Activated CD8-positive, alpha-beta T cell treated with anti-CD3 and anti-CD28 coated beads for 36 hours (primary cell): ENCODE results near the gene SLC30A4. TPM values are rescaled to one million over a fixed set of nuclear protein-coding genes. Genes with fewer than 3 reads are reported as not detected.

ENCODE experiments used
- ATAC-seq: fragments of 200-7000 bp; cut with Tn5 transposase; one replicate; pipeline ENCODE4 v1.10.0; 2021; ENCODE audit warnings: mild to moderate bottlenecking, moderate library complexity
- CTCF ChIA-PET: fragments of 350-600 bp; sonication (Branson Sonifier 250); formaldehyde crosslinking; loops from one replicate; lab custom pipeline; 2021; ENCODE audit warnings: antibody characterized with exemption; lab: Charles Lee
- POLR2A ChIA-PET: fragments of 350-600 bp; sonication (Branson Sonifier 250); formaldehyde crosslinking; loops from one replicate; lab custom pipeline; 2021; ENCODE audit warnings: antibody characterized with exemption; lab: Charles Lee
- DNase-seq: peaks from one replicate; pipeline ENCODE4 v3.0.0-alpha.2; 2020
- H3K27ac Mint-ChIP-seq: one replicate; pipeline ENCODE4 v1.8.0; 2021; ENCODE audit warnings: mild to moderate bottlenecking, mixed read lengths
- H3K27me3 Mint-ChIP-seq: one replicate; pipeline ENCODE4 v1.8.0; 2021; ENCODE audit warnings: mixed read lengths
- H3K36me3 Mint-ChIP-seq: one replicate; pipeline ENCODE4 v1.8.0; 2021; ENCODE audit warnings: low read depth, mixed read lengths
- H3K4me1 Mint-ChIP-seq: one replicate; pipeline ENCODE4 v1.8.0; 2021; ENCODE audit warnings: low read depth, mixed read lengths
- H3K4me3 Mint-ChIP-seq: one replicate; pipeline ENCODE4 v1.8.0; 2021; ENCODE audit warnings: mild to moderate bottlenecking, moderate library complexity, mixed read lengths
- H3K9me3 Mint-ChIP-seq: one replicate; pipeline ENCODE4 v1.8.0; 2021; ENCODE audit warnings: mixed read lengths
- intact Hi-C: fragments of 100-400 bp; cut with micrococcal nuclease; formaldehyde crosslinking; loops from one replicate; pipeline ENCODE4 v1.10.0; 2022
- total RNA-seq, 2 experiments: library from RNA; stranded (reverse); gene quantifications; one replicate each; pipeline ENCODE4 v1.2.3, GENCODE V29; 2021
- TF ChIP-seq, protein P1 (sequence below): fragments of 200-600 bp; IDR thresholded peaks from one replicate; pipeline ENCODE4 v1.8.0; 2022; ENCODE audit warnings: antibody characterized with exemption, mild to moderate bottlenecking

SLC30A4 gene
- total RNA-seq, 2 experiments from 2014 or later: 1.7 to 2.0 TPM

DNA sequence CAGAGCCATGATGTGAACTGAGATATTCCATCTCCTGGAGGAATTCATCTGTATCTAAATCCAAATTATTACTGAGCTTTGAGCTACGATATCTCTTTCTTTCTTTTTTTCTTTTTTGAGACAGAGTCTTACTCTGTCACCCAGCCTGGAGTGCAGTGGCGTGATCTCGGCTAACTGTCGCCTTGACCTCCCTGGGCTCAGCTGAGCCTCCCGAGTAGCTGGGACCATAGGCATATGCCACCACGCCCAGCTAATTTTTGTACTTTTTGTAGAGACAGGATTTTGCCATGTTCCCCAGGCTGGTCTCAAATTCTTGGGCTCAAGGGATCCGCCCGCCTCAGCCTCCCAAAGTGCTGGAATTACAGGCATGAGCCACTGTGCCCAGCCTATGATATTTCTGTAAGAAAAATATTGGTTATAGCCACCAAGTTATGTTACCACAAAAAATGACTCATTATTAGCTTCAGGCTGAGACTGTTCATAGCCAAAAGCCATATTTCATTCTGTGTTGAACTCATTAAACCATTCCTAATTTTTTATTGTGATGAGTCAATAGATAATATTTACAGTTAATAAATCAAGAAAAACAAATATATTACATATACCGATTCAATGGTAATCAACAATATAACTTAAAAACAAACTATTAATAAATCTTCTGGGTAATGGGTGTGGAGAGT, 27.1 kb upstream of the SLC30A4 start:
- Mint-ChIP-seq H3K9me3 (no peaks in the 10 kb centered on the region), H3K27ac (no peak overlapping the region), H3K4me3 (no peak overlapping the region), H3K4me1 (no peaks in the 10 kb centered on the region), H3K27me3 (peaks cover 11% of the 10 kb centered on the region), H3K36me3 (no peaks in the 10 kb centered on the region)
- intact Hi-C loops: no loop called here
- ATAC-seq (no peak), DNase-seq (no peak)
- TF ChIP-seq, protein P1, sequence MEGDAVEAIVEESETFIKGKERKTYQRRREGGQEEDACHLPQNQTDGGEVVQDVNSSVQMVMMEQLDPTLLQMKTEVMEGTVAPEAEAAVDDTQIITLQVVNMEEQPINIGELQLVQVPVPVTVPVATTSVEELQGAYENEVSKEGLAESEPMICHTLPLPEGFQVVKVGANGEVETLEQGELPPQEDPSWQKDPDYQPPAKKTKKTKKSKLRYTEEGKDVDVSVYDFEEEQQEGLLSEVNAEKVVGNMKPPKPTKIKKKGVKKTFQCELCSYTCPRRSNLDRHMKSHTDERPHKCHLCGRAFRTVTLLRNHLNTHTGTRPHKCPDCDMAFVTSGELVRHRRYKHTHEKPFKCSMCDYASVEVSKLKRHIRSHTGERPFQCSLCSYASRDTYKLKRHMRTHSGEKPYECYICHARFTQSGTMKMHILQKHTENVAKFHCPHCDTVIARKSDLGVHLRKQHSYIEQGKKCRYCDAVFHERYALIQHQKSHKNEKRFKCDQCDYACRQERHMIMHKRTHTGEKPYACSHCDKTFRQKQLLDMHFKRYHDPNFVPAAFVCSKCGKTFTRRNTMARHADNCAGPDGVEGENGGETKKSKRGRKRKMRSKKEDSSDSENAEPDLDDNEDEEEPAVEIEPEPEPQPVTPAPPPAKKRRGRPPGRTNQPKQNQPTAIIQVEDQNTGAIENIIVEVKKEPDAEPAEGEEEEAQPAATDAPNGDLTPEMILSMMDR: no peak
- POLR2A ChIA-PET: no interaction called here
- CTCF ChIA-PET: interaction anchor here (1.8 kb wide), 1 partner anchor 119 kb away, joined by 4 read pairs; no protein-coding TSS in a partner anchor

DNA sequence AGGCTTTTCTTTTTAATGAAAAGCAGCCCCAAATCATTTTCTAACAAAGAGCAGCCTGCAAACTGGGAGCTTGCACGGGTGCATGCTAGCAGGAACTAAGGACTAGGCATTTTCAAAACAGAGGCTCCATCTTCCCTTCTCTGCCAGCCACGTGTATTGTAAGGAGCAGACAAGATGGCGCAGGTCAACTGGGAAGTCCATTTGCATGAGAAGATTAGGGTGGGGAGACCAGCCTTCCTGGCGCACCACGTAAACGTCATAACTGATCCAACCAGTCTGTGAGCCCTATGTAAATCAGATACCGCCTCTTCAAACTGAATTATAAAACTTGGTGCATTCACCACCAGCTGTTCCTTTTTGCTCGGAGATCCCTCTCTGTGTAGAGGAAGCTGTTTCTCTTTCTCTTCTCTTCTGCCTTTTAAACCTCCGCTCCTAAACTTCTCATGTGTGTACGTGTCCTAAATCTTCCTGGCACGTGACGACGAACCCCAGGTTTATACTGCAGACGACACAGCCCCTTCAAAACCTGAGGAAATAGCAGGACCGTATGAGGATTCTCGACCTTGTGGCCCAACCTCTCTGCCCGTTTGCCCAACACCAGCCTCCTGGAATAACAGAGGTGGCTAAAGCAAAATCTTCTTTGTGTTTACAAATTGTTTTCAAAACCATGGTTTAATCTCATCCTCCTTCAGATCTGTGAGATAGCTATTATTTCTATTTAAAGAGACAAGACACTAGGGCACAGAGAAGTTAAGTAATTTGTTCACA, 26.4 kb upstream of the SLC30A4 start:
- intact Hi-C loops: no loop called here
- POLR2A ChIA-PET: no interaction called here
- no peaks in the 10 kb centered on the region for H3K4me1 Mint-ChIP-seq
- TF ChIP-seq, protein P1: no peak
- CTCF ChIA-PET: interaction anchor here (1.8 kb wide), 1 partner anchor 118 kb away, joined by 4 read pairs; no protein-coding TSS in a partner anchor
- DNase-seq: no peak
- no peaks in the 10 kb centered on the region for H3K36me3 Mint-ChIP-seq
- no peaks in the 10 kb centered on the region for H3K9me3 Mint-ChIP-seq
- H3K4me3 Mint-ChIP-seq: no peak overlapping the region
- no peak overlapping the region for H3K27ac Mint-ChIP-seq
- peaks cover 7% of the 10 kb centered on the region for H3K27me3 Mint-ChIP-seq
- no peak for ATAC-seq

DNA sequence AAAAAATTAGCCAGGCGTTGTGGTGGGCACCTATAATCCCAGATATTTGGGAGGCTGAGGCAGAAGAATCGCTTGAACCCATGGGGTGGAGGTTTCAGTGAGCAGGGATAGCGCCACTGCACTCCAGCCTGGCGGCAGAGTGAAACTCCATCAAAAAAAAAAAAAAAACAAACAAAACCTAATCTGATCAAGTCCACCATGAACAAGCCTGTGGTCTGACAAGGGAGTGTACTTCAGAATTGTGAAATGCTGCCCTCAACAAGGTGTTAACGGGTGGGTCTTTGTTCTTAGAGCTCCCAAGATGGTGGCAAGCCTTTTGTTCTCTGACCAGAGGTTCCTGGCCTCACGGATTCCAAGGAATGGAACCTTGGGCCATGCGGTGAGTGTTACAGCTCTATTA, 24.2 kb upstream of the SLC30A4 start:
- POLR2A ChIA-PET: no interaction called here
- no peak overlapping the region for H3K4me3 Mint-ChIP-seq
- intact Hi-C loops: no loop called here
- H3K9me3 Mint-ChIP-seq: no peaks in the 10 kb centered on the region
- TF ChIP-seq, protein P1: no peak
- H3K36me3 Mint-ChIP-seq: no peaks in the 10 kb centered on the region
- H3K27me3 Mint-ChIP-seq: peaks cover 1% of the 10 kb centered on the region
- DNase-seq (no peak), ATAC-seq (no peak)
- H3K27ac Mint-ChIP-seq: no peak overlapping the region
- no peaks in the 10 kb centered on the region for H3K4me1 Mint-ChIP-seq
- CTCF ChIA-PET: no interaction called here

DNA sequence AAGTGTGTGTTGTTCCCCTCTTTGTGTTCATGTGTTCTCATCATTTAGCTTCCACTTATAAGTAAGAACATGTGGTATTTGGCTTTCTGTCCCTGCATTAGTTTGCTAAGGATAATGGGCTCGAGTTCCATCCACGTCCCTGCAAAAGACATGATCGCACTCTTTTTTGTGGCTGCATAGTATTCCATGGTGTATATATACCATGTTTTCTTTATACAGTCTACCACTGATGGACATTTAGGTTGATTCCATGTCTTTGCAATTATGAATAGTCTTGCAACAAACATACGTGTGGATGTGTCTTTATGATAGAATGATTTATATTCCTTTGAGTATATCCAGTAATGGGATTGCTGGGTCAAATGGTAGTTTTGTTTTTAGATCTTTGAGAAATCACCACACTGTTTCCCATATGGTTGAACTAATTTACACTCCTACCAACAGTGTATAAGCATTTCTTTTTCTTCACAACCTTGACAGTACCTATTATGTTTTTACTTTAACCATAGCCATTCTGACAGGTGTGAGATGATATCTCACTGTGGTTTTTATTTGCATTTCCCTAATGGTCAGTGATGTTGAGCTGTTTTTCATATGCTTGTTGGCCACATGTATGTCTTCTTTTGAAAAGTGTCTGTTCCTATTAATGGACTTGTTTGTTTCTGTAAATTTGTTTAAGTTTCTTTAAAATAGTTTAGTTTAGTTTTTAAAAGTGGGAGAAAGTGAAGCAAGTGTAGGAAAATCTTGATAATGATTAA, 21.9 kb upstream of the SLC30A4 start:
- Mint-ChIP-seq H3K27ac (no peak overlapping the region), H3K4me3 (no peak overlapping the region), H3K9me3 (no peaks in the 10 kb centered on the region), H3K27me3 (peaks cover 1% of the 10 kb centered on the region), H3K36me3 (no peaks in the 10 kb centered on the region), H3K4me1 (no peaks in the 10 kb centered on the region)
- POLR2A ChIA-PET: no interaction called here
- DNase-seq (no peak), ATAC-seq (no peak)
- TF ChIP-seq, protein P1: no peak
- CTCF ChIA-PET: no interaction called here
- intact Hi-C loops: no loop called here
